ENCODE results near the gene CLDN18.

The CLDN18 gene

GRCh38 chr3:138047596-138048158 lies 37.7 kb downstream of the CLDN18 start:
- H3K4me3 ChIP-seq (ENCODE audit: low read depth in 1 of 2, low read length in 2 of 2): no peak overlapping the region
- no peak overlapping the region for H3K27ac ChIP-seq (ENCODE audit: low read depth, low read length)
- H3K27me3 ChIP-seq (ENCODE audit: control insufficient read depth in 1 of 2, insufficient read depth in 2 of 2, low read length in 2 of 2): no peaks in the 10 kb centered on the region
- no peaks in the 10 kb centered on the region for H3K4me1 ChIP-seq (ENCODE audit: insufficient read depth, low read length)
- no peak overlapping the region for H3K9ac ChIP-seq (ENCODE audit: low read length)
- peaks cover 8% of the 10 kb centered on the region for H3K36me3 ChIP-seq (ENCODE audit: insufficient read depth, low read length)
- H3K9me3 ChIP-seq (ENCODE audit: low read length): no peaks in the 10 kb centered on the region

GRCh38 chr3:138049157-138049919 lies 39.4 kb downstream of the CLDN18 start:
- H3K36me3 ChIP-seq (ENCODE audit: insufficient read depth, low read length): peaks cover 8% of the 10 kb centered on the region

GRCh38 chr3:138051947-138052802 lies 42.2 kb downstream of the CLDN18 start:
- no peaks in the 10 kb centered on the region for H3K27me3 ChIP-seq (ENCODE audit: control insufficient read depth in 1 of 2, insufficient read depth in 2 of 2, low read length in 2 of 2)

More at GRCh38 chr3:138049157-138049919, 39.4 kb downstream of the CLDN18 start:
- Histone ChIP-seq H3K9ac (ENCODE audit: low read length) (no peak overlapping the region), H3K27me3 (ENCODE audit: control insufficient read depth in 1 of 2, insufficient read depth in 2 of 2, low read length in 2 of 2) (no peaks in the 10 kb centered on the region), H3K9me3 (ENCODE audit: low read length) (no peaks in the 10 kb centered on the region), H3K27ac (ENCODE audit: low read depth, low read length) (no peak overlapping the region), H3K4me1 (ENCODE audit: insufficient read depth, low read length) (no peaks in the 10 kb centered on the region), H3K4me3 (ENCODE audit: low read depth in 1 of 2, low read length in 2 of 2) (no peak overlapping the region)

GRCh38 chr3:138054057-138054456 lies 44.1 kb downstream of the CLDN18 start:
- Histone ChIP-seq H3K36me3 (ENCODE audit: insufficient read depth, low read length) (peaks cover 2% of the 10 kb centered on the region), H3K4me3 (ENCODE audit: low read depth in 1 of 2, low read length in 2 of 2) (no peak overlapping the region), H3K4me1 (ENCODE audit: insufficient read depth, low read length) (peaks cover under 1% of the 10 kb centered on the region), H3K9ac (ENCODE audit: low read length) (no peak overlapping the region), H3K27ac (ENCODE audit: low read depth, low read length) (no peak overlapping the region), H3K9me3 (ENCODE audit: low read length) (no peaks in the 10 kb centered on the region), H3K27me3 (ENCODE audit: control insufficient read depth in 1 of 2, insufficient read depth in 2 of 2, low read length in 2 of 2) (no peaks in the 10 kb centered on the region)

More at GRCh38 chr3:138051947-138052802, 42.2 kb downstream of the CLDN18 start:
- no peaks in the 10 kb centered on the region for H3K9me3 ChIP-seq (ENCODE audit: low read length)
- H3K9ac ChIP-seq (ENCODE audit: low read length): no peak overlapping the region
- no peak overlapping the region for H3K4me3 ChIP-seq (ENCODE audit: low read depth in 1 of 2, low read length in 2 of 2)
- H3K4me1 ChIP-seq (ENCODE audit: insufficient read depth, low read length): no peaks in the 10 kb centered on the region
- no peak overlapping the region for H3K27ac ChIP-seq (ENCODE audit: low read depth, low read length)
- H3K36me3 ChIP-seq (ENCODE audit: insufficient read depth, low read length): peaks cover 8% of the 10 kb centered on the region

GRCh38 chr3:138057384-138057783 lies 47.4 kb downstream of the CLDN18 start:
- no peak overlapping the region for H3K4me3 ChIP-seq (ENCODE audit: low read depth in 1 of 2, low read length in 2 of 2)

GRCh38 chr3:138059261-138059660 lies 49.3 kb downstream of the CLDN18 start:
- Histone ChIP-seq H3K4me1 (ENCODE audit: insufficient read depth, low read length) (peaks cover 21% of the 10 kb centered on the region), H3K36me3 (ENCODE audit: insufficient read depth, low read length) (peaks cover 14% of the 10 kb centered on the region), H3K9me3 (ENCODE audit: low read length) (no peaks in the 10 kb centered on the region), H3K9ac (ENCODE audit: low read length) (no peak overlapping the region), H3K4me3 (ENCODE audit: low read depth in 1 of 2, low read length in 2 of 2) (no peak overlapping the region), H3K27ac (ENCODE audit: low read depth, low read length) (no peak overlapping the region), H3K27me3 (ENCODE audit: control insufficient read depth in 1 of 2, insufficient read depth in 2 of 2, low read length in 2 of 2) (no peaks in the 10 kb centered on the region)

More at GRCh38 chr3:138057384-138057783, 47.4 kb downstream of the CLDN18 start:
- H3K4me1 ChIP-seq (ENCODE audit: insufficient read depth, low read length): peaks cover 15% of the 10 kb centered on the region
- no peaks in the 10 kb centered on the region for H3K9me3 ChIP-seq (ENCODE audit: low read length)
- no peaks in the 10 kb centered on the region for H3K27me3 ChIP-seq (ENCODE audit: control insufficient read depth in 1 of 2, insufficient read depth in 2 of 2, low read length in 2 of 2)
- no peak overlapping the region for H3K9ac ChIP-seq (ENCODE audit: low read length)
- H3K36me3 ChIP-seq (ENCODE audit: insufficient read depth, low read length): peaks cover 5% of the 10 kb centered on the region
- no peak overlapping the region for H3K27ac ChIP-seq (ENCODE audit: low read depth, low read length)

GRCh38 chr3:138060792-138061191 lies 50.8 kb downstream of the CLDN18 start:
- Histone ChIP-seq H3K4me1 (ENCODE audit: insufficient read depth, low read length) (peaks cover 21% of the 10 kb centered on the region), H3K4me3 (ENCODE audit: low read depth in 1 of 2, low read length in 2 of 2) (no peak overlapping the region), H3K9ac (ENCODE audit: low read length) (no peak overlapping the region), H3K27ac (ENCODE audit: low read depth, low read length) (no peak overlapping the region), H3K36me3 (ENCODE audit: insufficient read depth, low read length) (peaks cover 29% of the 10 kb centered on the region), H3K27me3 (ENCODE audit: control insufficient read depth in 1 of 2, insufficient read depth in 2 of 2, low read length in 2 of 2) (no peaks in the 10 kb centered on the region), H3K9me3 (ENCODE audit: low read length) (no peaks in the 10 kb centered on the region)

GRCh38 chr3:138062037-138062436 lies 52.1 kb downstream of the CLDN18 start:
- Histone ChIP-seq H3K27me3 (ENCODE audit: control insufficient read depth in 1 of 2, insufficient read depth in 2 of 2, low read length in 2 of 2) (no peaks in the 10 kb centered on the region), H3K4me1 (ENCODE audit: insufficient read depth, low read length) (peaks cover 21% of the 10 kb centered on the region), H3K9ac (ENCODE audit: low read length) (no peak overlapping the region), H3K4me3 (ENCODE audit: low read depth in 1 of 2, low read length in 2 of 2) (no peak overlapping the region), H3K9me3 (ENCODE audit: low read length) (no peaks in the 10 kb centered on the region), H3K36me3 (ENCODE audit: insufficient read depth, low read length) (peaks cover 39% of the 10 kb centered on the region), H3K27ac (ENCODE audit: low read depth, low read length) (no peak overlapping the region)

- Histone ChIP-seq H3K4me1 (ENCODE audit: insufficient read depth, low read length) (peaks cover 21% of the 10 kb centered on the region), H3K36me3 (ENCODE audit: insufficient read depth, low read length) (peaks cover 45% of the 10 kb centered on the region), H3K9me3 (ENCODE audit: low read length) (no peaks in the 10 kb centered on the region), H3K4me3 (ENCODE audit: low read depth in 1 of 2, low read length in 2 of 2) (no peak overlapping the region), H3K9ac (ENCODE audit: low read length) (no peak overlapping the region), H3K27me3 (ENCODE audit: control insufficient read depth in 1 of 2, insufficient read depth in 2 of 2, low read length in 2 of 2) (no peaks in the 10 kb centered on the region), H3K27ac (ENCODE audit: low read depth, low read length) (no peak overlapping the region)
These were observed 52.7 kb downstream of the CLDN18 start for GRCh38 chr3:138062626-138063025.

GRCh38 chr3:138063416-138063815 lies 53.5 kb downstream of the CLDN18 start:
- Histone ChIP-seq H3K9me3 (ENCODE audit: low read length) (no peaks in the 10 kb centered on the region), H3K9ac (ENCODE audit: low read length) (no peak overlapping the region), H3K4me1 (ENCODE audit: insufficient read depth, low read length) (peaks cover 21% of the 10 kb centered on the region), H3K36me3 (ENCODE audit: insufficient read depth, low read length) (peaks cover 52% of the 10 kb centered on the region), H3K27ac (ENCODE audit: low read depth, low read length) (no peak overlapping the region), H3K27me3 (ENCODE audit: control insufficient read depth in 1 of 2, insufficient read depth in 2 of 2, low read length in 2 of 2) (no peaks in the 10 kb centered on the region), H3K4me3 (ENCODE audit: low read depth in 1 of 2, low read length in 2 of 2) (no peak overlapping the region)

- H3K9ac ChIP-seq (ENCODE audit: low read length): no peak overlapping the region
- no peak overlapping the region for H3K27ac ChIP-seq (ENCODE audit: low read depth, low read length)
- no peak overlapping the region for H3K4me3 ChIP-seq (ENCODE audit: low read depth in 1 of 2, low read length in 2 of 2)
- H3K36me3 ChIP-seq (ENCODE audit: insufficient read depth, low read length): peaks cover 54% of the 10 kb centered on the region
- no peaks in the 10 kb centered on the region for H3K9me3 ChIP-seq (ENCODE audit: low read length)
- no peaks in the 10 kb centered on the region for H3K27me3 ChIP-seq (ENCODE audit: control insufficient read depth in 1 of 2, insufficient read depth in 2 of 2, low read length in 2 of 2)
- H3K4me1 ChIP-seq (ENCODE audit: insufficient read depth, low read length): peaks cover 10% of the 10 kb centered on the region
These were observed 56.0 kb downstream of the CLDN18 start for GRCh38 chr3:138065949-138066348.
